T47D (cell line): ENCODE data around the gene KRTAP10-5.
"Not testable (repeated sequence)": the region's sequence is repeated elsewhere in the genome, so short reads cannot be mapped to it uniquely, and the experiment has no call there.

ENCODE experiments used
- DNase-seq, 2 experiments: peaks; one replicate each; pipeline versions ENCODE4 v3.0.0 to v3.0.0-alpha.2; 2011 to 2012; ENCODE audit warnings: low read depth in 1 of 2, low spot score in 1 of 2
- JUND ChIP-seq: IDR thresholded peaks from 2 replicates; pipeline ENCODE4 v1.6.1; 2012; ENCODE audit warnings: low read depth
- in situ Hi-C: cut with HindIII; loops from 2 replicates; pipeline ENCODE4 v1.10.0; 2016; ENCODE audit warnings: low sequenced_read_pairs, low pct_unique_long_range_greater_than_20kb

The KRTAP10-5 gene

DNA sequence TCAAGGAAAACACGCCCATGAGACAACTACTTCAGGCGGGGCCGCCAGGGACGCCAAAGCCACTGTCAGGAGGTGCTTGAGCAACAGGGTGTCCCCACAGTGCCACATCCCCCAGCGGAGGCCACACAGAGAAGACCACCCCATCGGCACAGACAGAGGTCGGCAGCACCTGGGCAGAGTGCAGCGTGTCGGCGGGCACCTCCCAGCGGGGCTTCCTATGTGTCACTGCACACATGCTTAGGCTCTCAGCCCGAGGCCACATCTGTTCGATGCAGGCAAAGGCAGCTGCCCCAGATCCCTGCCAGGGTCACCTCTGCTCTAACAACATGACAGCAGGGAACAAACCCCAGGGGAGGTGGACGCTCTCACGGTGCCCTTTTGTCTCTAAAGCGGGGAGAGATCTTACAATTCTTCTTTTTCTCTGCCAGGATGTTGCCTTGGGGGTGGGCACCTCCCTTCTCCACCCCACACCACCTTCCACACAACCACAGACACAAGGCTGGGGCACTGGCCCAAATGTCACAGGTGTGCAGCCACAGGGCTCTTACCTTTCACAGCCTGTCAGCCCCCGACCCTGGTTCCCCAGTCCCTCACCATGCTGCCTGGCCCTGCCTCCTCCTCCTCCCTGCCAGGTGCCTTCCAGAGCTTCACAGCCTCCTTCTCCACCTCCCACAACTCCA is 35.6 kb upstream of the KRTAP10-5 start:
- in situ Hi-C loops, result no loop called here
- no peak for DNase-seq
- TF ChIP-seq JUND, result no peak

DNA sequence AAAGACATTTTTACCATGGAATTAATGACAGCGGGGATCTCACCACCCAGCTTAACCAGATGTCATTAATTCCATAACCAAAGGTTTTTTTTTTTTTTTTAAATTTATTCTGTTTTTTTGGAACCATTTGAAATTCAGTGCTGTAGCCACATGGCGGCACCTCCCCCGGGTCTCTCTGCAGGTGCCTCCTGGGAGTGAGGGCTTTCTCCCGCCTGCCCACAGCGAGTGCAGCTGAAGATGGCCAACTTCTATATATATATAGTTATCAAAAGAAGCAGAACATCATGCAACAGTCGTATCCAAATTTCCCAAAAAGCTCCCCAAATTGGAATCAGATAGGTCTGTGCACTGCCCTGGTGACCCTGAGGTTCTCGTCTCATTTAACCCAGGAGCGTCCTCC is 35.1 kb upstream of the KRTAP10-5 start:
- no peak for DNase-seq
- TF ChIP-seq JUND, result no peak
- in situ Hi-C loops, result no loop called here

DNA sequence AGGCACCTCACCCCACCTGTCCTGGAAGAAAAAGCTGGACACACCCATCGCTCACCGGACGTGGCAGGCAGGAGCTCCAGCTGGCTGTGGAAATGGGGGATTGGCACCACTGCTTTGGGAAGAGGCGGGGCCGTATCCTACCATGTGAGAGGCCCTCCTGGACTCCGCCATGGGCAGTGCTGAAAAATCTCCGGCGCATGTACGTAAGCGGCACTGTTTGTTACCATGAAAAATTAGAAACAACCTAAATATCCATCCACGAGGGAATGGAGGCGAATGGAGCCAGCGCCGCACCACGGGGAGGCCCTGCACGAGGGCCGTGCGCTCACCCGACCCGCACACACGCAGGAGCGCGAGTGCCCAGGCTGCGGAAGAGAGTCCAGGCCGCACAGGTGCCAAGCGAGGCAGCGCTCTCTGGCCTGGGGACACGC is 34.6 kb upstream of the KRTAP10-5 start:
- in situ Hi-C loops, result no loop called here
- no peak for TF ChIP-seq JUND
- DNase-seq, result no peak

DNA sequence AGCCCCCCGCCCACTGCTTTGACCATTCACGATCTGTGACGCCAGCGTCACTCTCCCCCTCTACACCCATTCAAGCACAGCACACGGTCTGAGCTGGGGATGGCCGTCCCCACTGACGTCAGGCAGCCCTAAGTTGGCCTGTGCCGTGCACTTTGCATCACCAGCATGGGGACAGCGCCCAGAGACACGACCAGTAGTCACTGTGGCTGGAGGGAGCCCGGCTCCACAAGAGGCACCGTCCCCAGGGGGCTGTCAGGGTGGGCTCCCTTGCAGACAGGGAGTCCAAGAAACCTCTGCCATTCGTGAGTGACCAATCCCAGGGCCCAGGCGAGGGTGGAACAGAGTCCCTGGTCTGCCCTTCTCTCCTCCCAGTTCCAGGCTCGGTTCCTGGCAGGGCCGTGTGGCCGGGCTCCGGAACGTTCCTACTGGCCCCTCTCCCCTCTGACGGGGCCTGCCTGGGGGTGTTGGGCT is 33.8 kb upstream of the KRTAP10-5 start:
- no peak for TF ChIP-seq JUND
- no peak for DNase-seq
- in situ Hi-C loops, result no loop called here

DNA sequence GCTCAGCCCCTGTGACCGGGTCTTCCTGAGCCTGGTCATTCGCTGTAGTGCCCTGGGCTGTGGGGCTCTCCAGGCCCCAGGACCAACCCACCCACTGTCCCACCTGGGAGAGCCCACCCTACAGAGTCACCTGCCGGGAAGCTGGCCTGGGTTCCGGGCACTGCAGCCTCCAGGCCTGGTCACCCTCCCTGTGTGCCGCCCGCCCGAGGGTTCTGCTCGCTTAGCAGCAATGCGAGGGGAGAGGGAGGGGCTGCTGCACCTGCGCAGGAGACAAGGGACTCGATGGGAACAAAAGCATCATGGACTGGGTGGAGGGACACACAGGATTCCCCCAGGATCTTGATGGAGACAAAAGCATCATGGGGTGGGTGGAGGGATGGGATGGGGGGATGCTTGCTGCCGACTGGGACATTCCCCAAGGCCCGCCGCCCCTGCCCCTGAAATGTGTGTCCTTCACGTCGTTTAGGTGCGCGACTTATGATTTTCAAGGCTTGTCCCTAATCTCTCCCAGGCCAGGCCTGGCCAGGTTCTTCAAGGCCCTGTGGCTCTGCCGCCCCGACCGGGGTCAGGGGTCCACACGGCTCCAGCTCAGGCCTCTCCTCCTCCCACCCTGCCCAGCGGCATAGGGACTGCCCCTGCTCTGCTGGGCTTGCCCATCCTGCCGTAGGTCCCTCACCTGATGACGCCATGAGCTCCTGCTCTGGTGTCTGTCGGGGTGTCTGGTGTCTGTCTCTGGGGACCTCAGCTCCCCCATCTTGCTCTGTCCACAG is 33.2 kb upstream of the KRTAP10-5 start:
- DNase-seq, result no peak
- in situ Hi-C loops, result no loop called here
- no peak for TF ChIP-seq JUND

DNA sequence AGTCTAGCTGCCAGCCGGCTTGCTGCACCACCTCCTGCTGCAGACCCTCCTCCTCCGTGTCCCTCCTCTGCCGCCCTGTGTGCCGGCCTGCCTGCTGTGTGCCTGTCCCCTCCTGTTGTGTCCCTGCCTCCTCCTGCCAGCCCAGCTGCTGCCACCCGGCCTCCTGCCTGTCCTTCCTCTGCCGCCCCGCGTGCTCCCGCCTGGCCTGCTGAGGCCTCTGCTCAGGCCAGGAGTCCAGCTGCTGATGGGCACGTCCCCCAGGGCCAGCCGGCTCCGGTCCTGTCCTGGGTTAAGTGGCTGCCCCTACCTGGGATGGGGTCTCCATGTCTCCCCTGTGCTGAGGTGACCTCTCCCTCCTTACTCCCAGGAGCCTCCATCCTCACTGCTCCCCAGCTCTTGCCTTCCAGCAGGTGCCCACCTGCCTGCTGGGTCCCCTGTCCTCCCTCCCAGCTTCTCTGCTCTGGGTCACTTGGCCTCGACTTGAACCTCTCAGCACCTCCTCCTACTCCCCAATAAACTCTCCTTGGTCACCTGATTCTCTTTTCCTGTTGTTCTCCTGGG is 32.3 kb upstream of the KRTAP10-5 start:
- no peak for DNase-seq
- TF ChIP-seq JUND, result no peak
- in situ Hi-C loops, result no loop called here

DNA sequence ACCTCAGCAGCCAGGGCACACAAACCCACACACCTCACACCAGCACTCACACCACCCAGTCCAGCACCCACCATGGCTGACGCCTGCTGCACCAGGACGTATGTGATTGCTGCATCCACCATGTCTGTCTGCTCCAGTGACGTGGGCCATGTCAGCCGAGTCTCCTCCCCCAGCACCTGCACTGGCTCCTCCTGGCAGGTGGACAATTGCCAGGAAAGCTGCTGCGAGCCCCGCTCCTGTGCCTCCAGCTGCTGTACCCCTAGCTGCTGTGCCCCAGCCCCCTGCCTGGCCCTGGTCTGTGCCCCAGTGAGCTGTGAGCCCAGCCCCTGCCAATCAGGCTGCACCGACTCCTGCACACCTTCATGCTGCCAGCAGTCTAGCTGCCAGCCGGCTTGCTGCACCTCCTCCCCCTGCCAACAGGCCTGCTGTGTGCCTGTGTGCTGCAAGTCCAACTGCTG is 31.7 kb upstream of the KRTAP10-5 start, which contains the start of gene KRTAP10-8:
Gene KRTAP10-8 (plus strand): TSS at position 51 of the 458 bp plus-strand sequence. CDS start 22 bp downstream, at position 73.
- in situ Hi-C loops, result no loop called here

DNA sequence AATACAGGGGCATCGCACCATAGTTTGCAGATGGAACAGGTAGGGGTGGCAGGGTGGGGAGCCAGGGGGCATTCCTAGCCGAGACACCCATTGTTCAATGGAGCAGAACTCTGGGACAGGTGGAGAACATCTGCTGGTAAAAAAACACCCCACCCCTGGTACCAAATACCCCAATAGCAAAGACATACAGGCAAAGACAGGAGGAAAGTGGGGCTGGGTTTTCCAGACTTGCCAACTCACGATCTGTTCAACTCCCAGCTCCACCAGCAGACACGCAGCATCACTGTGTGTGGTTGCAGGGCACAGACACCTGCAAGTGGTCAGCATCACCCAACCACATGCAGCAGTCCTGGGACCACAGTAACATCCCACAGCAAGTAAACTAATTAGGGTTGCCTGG is 31.1 kb upstream of the KRTAP10-5 start:
- in situ Hi-C loops, result no loop called here
- DNase-seq, result no peak
- TF ChIP-seq JUND, result no peak

More for the DNA sequence above, 31.7 kb upstream of the KRTAP10-5 start, which contains the start of gene KRTAP10-8:
- TF ChIP-seq JUND, result no peak
- DNase-seq, result no peak

DNA sequence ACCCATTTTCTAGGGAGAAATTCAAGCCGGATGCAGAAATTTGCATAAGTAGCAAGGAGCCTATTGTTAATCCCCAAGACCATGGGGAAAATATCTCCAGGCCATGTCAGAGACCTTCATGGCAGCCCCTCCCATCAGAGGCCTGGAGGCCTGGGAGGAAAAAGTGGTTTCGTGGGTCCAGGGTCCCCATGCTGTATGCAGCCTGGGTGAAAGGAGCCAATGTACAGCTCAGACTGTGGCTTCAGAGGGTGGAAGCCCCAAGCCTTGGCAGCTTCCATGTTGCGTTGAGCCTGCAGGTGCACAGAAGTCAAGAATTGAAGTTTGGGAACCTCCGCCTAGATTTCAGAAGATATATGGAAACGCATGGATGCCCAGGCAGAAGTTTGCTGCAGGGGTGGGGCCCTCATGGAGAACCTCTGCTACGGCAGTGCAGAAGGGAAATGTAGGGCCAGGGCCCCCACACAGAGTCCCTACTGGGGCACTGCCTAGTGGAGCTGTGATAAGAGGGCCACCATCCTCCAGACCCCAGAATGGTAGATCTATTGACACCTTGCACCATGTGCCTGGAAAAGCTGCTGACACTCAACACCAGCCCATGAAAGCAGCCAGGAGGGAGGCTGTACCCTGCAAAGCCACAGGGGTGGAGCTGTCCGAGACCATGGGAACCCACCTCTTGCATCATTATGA is 29.9 kb upstream of the KRTAP10-5 start:
- DNase-seq, in situ Hi-C loops: not testable (repeated sequence)

DNA sequence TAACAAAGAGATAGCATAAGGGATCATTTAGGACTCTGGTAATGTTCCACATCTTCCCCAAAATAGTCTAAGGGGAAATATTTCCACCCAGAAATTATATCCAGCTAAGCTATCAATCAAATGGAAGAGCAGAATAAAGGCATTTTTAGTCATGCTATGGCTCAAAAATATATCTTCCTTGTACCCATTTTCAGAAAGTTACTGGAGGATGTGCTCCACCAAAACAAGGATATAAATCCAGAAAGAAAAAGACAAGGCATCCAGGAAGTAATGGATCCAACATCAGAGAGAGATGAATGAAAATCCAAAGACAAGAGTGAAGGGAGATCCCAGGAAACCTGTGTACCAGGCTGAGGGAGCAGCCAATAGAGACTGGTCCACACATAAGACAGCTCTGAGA is 28.8 kb upstream of the KRTAP10-5 start:
- no peak for TF ChIP-seq JUND
- in situ Hi-C loops, result no loop called here
- DNase-seq, result no peak

DNA sequence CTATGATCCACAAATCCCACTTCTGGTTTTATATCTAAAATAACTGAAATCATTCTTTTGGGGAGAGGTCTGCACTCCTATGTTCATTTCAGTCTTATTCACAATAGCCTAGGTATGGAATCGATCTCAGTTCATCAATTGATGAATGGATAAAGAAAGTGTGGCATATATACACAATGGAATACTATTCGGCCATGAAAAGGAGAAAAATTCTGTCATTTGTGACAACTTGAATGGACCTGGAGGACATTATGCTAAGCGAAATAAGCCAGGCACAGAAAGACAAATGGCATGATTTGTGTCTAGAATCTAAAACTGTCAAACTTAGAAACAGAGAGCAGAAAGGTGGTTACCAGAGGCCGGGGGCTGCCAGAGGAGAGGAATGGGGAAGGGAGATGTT is 26.1 kb upstream of the KRTAP10-5 start:
- in situ Hi-C loops, result no loop called here
- TF ChIP-seq JUND, result no peak

DNA sequence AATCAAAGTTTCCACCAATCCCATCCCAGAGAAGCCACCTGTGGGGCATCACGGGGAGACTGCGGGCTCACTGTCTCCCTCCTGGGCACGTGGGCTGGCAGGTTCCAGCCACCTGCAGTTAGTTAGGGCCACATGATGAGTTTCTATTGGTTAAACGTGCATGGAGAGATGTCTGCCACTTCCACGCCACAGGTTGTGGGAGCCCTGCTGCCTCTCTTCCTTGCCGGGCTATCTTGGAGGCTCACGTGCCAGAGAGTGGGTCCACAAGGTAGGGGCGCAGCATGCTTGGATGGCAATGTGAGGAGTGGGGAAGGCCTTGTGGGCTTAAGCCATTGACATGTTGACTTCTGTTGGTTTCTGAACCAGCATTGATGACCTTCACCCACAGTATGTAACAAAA is 23.5 kb upstream of the KRTAP10-5 start:
- no peak for DNase-seq
- TF ChIP-seq JUND, result no peak
- in situ Hi-C loops, result no loop called here

More for the DNA sequence above, 26.1 kb upstream of the KRTAP10-5 start:
- no peak for DNase-seq
